Activated naive CD8-positive, alpha-beta T cell treated with anti-CD3 and anti-CD28 coated beads, Interleukin-2, amount 50 U/mL, for 24 hours (primary cell): ENCODE measurements around the gene SEMA6A.
A peak's percentile ranks its signal among the peaks of the same experiment; 100 is the strongest.

Experiments
- ATAC-seq: fragments of 150-1000 bp; cut with Tn5 transposase; one replicate; pipeline ENCODE4 v1.10.0; 2021
- DNase-seq: peaks from one replicate; pipeline ENCODE4 v3.0.0; 2021
- H3K27ac Mint-ChIP-seq: one replicate; pipeline ENCODE4 v1.8.0; 2021; ENCODE audit warnings: mild to moderate bottlenecking, mixed read lengths
- H3K27me3 Mint-ChIP-seq: one replicate; pipeline ENCODE4 v1.8.0; 2021; ENCODE audit warnings: mixed read lengths
- H3K36me3 Mint-ChIP-seq: one replicate; pipeline ENCODE4 v1.8.0; 2021; ENCODE audit warnings: low read depth, mixed read lengths
- H3K4me1 Mint-ChIP-seq: one replicate; pipeline ENCODE4 v1.8.0; 2021; ENCODE audit warnings: mixed read lengths
- H3K4me3 Mint-ChIP-seq: one replicate; pipeline ENCODE4 v1.8.0; 2021; ENCODE audit warnings: mild to moderate bottlenecking, moderate library complexity, mixed read lengths
- H3K9me3 Mint-ChIP-seq: one replicate; pipeline ENCODE4 v1.8.0; 2021; ENCODE audit warnings: mixed read lengths

The SEMA6A gene

GRCh38 chr5:116509483-116510244, 65.0 kb downstream of the SEMA6A start:
- Mint-ChIP-seq H3K9me3 (no peaks in the 10 kb centered on the region), H3K27ac (no peak overlapping the region), H3K4me3 (no peak overlapping the region), H3K4me1 (no peaks in the 10 kb centered on the region), H3K36me3 (peaks cover 2% of the 10 kb centered on the region), H3K27me3 (no peaks in the 10 kb centered on the region)
- DNase-seq (no peak), ATAC-seq (no peak)

GRCh38 chr5:116508835-116509234, 65.8 kb downstream of the SEMA6A start:
- no peak for ATAC-seq
- no peak for DNase-seq
- peaks cover 2% of the 10 kb centered on the region for H3K36me3 Mint-ChIP-seq
- no peaks in the 10 kb centered on the region for H3K4me1 Mint-ChIP-seq
- no peak overlapping the region for H3K27ac Mint-ChIP-seq
- H3K27me3 Mint-ChIP-seq, result no peaks in the 10 kb centered on the region
- H3K4me3 Mint-ChIP-seq, result no peak overlapping the region
- H3K9me3 Mint-ChIP-seq, result no peaks in the 10 kb centered on the region

GRCh38 chr5:116507941-116508655, 66.5 kb downstream of the SEMA6A start:
- DNase-seq, result no peak
- Mint-ChIP-seq H3K27me3 (no peaks in the 10 kb centered on the region), H3K4me1 (no peaks in the 10 kb centered on the region), H3K27ac (no peak overlapping the region), H3K9me3 (no peaks in the 10 kb centered on the region), H3K4me3 (no peak overlapping the region), H3K36me3 (peaks cover 2% of the 10 kb centered on the region)
- ATAC-seq, result no peak

GRCh38 chr5:116507051-116507537, 67.5 kb downstream of the SEMA6A start:
- ATAC-seq (no peak), DNase-seq (no peak)
- Mint-ChIP-seq H3K27ac (no peak overlapping the region), H3K4me3 (no peak overlapping the region), H3K27me3 (no peaks in the 10 kb centered on the region), H3K9me3 (no peaks in the 10 kb centered on the region), H3K36me3 (peaks cover 2% of the 10 kb centered on the region), H3K4me1 (no peaks in the 10 kb centered on the region)

DNA sequence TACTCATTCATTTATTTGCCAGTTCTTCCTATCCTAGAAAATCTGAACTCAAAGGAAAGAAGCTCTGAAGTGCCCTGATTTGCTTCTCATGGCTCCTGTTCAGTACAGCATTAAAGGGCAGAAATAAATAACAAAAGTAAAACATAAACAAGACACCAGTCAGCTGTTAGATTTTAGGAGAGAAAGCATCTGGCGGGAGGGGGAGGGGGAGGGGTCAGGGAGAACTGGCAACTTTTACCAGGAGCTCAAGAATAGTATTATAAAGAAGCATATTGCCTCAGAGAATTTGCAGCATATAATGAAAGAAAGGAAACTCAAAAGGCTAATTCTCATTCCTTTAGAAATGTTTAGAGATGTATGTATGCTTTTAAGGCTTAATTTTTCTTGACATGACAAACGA, 68.1 kb downstream of the SEMA6A start:
- Mint-ChIP-seq H3K27ac (no peak overlapping the region), H3K9me3 (no peaks in the 10 kb centered on the region), H3K27me3 (no peaks in the 10 kb centered on the region), H3K4me1 (no peaks in the 10 kb centered on the region), H3K36me3 (peaks cover 2% of the 10 kb centered on the region), H3K4me3 (no peak overlapping the region)
- DNase-seq (no peak), ATAC-seq (no peak)

DNA sequence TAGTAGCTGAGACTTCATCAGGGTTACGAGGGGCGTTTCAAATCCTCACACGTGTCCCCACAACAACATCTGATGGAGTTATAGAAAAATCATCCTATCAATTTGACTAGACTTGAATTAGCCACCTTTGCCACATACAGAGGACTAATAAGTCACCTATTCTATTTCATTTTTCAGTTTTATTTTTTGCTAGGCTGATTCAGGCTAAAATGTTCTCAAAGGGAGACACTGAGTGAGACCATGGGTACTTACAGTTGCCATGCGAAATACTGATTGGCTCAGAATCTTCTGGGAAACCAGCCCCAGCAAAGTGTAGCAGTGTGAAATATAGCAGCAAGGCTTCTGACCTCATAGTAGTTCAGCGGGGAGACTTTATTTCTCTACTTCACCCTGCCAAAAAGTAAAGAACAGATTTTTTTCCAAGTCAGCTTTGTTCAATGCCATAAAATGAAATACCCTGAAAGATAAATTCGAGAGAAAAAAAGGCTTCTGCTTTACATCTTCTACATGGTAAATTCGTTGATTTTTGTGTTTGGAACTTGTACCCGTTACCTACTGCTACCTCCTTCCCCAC, 69.9 kb downstream of the SEMA6A start:
- DNase-seq (no peak), ATAC-seq (no peak)
- Mint-ChIP-seq H3K4me1 (no peaks in the 10 kb centered on the region), H3K4me3 (no peak overlapping the region), H3K9me3 (no peaks in the 10 kb centered on the region), H3K36me3 (peaks cover 2% of the 10 kb centered on the region), H3K27ac (no peak overlapping the region), H3K27me3 (no peaks in the 10 kb centered on the region)

- Mint-ChIP-seq H3K27ac (no peak overlapping the region), H3K4me1 (no peaks in the 10 kb centered on the region), H3K9me3 (no peaks in the 10 kb centered on the region), H3K4me3 (no peak overlapping the region), H3K36me3 (peaks cover 2% of the 10 kb centered on the region), H3K27me3 (no peaks in the 10 kb centered on the region)
- ATAC-seq (no peak), DNase-seq (no peak)
Observed at GRCh38 chr5:116502616-116503015, 72.0 kb downstream of the SEMA6A start.

DNA sequence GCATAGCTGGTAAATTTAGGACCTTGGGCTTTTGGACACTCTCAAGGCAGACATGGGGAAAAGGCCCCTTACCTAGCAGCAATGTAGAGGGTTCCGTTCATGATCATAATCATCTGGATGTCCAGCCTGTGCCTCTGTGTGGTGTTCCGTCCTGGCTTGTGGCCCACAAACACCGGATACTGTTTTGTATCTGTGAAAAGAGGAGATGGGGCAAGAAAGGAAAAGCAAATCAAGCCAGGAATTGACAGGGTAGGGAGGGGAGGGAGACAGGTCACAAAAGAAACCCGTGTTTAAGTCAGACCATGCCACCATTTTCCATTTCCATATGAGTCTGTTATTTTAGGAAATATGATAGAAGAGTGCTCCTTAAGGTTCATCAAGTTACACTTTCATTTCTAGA, 72.5 kb downstream of the SEMA6A start:
- ATAC-seq, result no peak
- Mint-ChIP-seq H3K4me3 (no peak overlapping the region), H3K4me1 (no peaks in the 10 kb centered on the region), H3K27me3 (no peaks in the 10 kb centered on the region), H3K36me3 (peaks cover 2% of the 10 kb centered on the region), H3K27ac (no peak overlapping the region), H3K9me3 (no peaks in the 10 kb centered on the region)
- no peak for DNase-seq

DNA sequence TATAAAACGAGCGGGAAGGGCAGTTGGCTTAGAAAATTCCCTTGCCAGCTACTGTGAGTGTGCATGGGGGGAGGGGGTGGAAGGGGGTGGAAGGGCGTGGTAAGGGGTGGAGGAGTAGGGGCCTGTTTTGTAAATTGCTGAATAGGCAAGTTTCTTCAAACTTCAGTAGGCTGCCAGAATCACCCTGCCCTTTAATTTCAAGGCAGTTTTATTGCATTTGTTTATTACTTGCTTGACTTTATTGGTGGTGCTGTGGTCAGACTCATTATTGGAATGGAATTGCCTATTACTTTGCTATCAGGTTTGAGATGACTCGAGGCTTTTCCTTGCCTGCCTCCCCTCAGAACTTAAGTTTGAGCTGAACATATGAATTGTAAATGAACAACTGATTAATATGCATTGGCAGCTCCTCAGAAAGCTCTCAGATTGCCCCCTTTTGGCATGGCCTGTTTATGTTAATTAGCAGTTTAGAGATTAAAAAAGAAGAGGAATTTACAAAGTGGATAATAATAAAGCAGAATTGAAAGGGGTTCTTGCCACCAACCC, 76.0 kb downstream of the SEMA6A start:
- Mint-ChIP-seq H3K27me3 (no peaks in the 10 kb centered on the region), H3K27ac (no peak overlapping the region), H3K9me3 (no peaks in the 10 kb centered on the region), H3K4me3 (no peak overlapping the region), H3K4me1 (peaks cover 2% of the 10 kb centered on the region), H3K36me3 (peaks cover 2% of the 10 kb centered on the region)
- ATAC-seq, result no peak
- no peak for DNase-seq

DNA sequence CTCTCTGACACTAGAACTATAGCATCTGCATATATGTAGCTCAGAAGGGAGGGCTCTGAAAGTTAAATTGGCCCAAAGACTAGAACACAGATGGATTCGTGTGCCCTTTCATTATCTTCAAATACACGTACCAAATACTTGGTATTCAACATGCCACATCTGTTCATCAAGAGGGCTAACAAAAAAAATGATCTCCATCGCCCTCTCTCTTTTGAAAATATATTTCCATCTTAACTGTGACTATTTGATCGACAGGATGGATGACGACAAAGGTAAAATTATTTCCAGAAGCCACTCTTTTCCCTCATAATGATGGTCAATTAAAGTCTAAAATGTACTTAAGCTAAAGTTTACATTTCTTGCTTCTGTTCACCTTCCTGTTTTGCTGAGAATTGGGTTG, 77.0 kb downstream of the SEMA6A start:
- no peaks in the 10 kb centered on the region for H3K9me3 Mint-ChIP-seq

DNA sequence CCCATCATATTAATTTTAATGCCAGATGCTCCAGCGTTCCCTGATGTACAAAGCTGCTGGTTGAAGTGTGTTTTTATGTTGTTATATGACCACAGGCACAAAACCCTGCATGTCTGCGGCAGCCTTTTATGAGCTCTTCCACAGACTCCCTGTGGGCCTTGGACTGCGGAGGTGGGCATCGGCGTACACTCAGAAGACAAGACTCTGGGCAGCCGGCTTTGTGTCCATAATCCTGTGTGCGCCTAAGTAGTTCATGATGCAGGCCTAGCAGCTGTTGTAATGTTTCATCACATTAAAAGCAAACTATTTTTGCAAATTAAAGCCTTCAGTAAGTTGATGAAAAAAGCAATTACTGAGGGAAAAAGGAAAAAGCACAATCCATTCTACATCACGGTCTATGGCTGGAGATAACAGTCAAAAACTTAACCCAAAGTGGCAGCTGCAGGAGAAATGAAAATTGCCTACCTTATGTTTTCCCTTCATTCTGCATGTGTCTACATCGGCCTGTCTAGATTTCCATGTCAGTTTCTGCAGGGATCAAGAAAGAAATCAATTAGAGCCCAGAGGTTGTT, 78.8 kb downstream of the SEMA6A start:
- no peak overlapping the region for H3K4me3 Mint-ChIP-seq
- H3K4me1 Mint-ChIP-seq, result peaks cover 16% of the 10 kb centered on the region
- H3K27me3 Mint-ChIP-seq, result no peaks in the 10 kb centered on the region
- H3K36me3 Mint-ChIP-seq, result peaks cover 2% of the 10 kb centered on the region
- H3K27ac Mint-ChIP-seq, result no peak overlapping the region
- H3K9me3 Mint-ChIP-seq, result no peaks in the 10 kb centered on the region
- DNase-seq, result no peak
- no peak for ATAC-seq

More for the DNA sequence above, 77.0 kb downstream of the SEMA6A start:
- Mint-ChIP-seq H3K4me1 (peaks cover 2% of the 10 kb centered on the region), H3K36me3 (peaks cover 2% of the 10 kb centered on the region), H3K27ac (no peak overlapping the region), H3K4me3 (no peak overlapping the region), H3K27me3 (no peaks in the 10 kb centered on the region)
- DNase-seq (no peak), ATAC-seq (no peak)

DNA sequence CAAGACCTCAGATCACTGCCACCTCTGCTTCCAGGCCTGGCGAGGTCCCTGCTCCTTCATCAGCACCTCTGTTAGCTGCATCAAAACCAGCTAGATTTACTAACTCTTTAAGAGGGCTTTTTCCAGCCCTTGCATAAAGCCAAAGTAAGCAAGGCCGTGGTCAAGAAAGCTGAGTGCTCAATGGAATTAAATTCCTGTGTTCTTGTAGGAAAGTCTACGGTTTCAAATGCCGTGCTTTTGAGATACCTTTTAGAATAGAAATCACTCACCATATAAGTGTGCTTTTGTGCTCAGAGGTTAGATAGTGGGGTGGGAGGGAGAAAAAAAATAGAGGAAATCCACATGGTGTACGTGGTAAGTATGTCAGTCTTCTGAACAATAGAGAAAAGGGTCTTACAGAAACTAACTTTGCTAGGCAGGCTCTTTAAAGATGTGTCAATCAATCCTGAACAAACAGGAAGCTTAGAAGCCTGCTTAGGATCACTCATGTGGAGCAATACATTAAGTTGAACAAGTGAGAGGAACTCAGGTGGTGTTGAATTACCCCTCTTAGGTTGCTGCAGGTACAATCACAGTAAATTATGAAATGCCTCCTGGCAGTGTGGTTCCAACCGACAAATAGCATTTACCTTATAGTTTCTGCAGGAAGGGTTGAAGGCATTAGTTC, 79.7 kb downstream of the SEMA6A start:
- Mint-ChIP-seq H3K4me1 (peaks cover 17% of the 10 kb centered on the region), H3K36me3 (peaks cover 2% of the 10 kb centered on the region), H3K27ac (no peak overlapping the region), H3K9me3 (no peaks in the 10 kb centered on the region), H3K4me3 (no peak overlapping the region), H3K27me3 (no peaks in the 10 kb centered on the region)
- no peak for ATAC-seq
- DNase-seq, result no peak

- H3K27me3 Mint-ChIP-seq, result no peaks in the 10 kb centered on the region
- H3K4me1 Mint-ChIP-seq, result peaks cover 17% of the 10 kb centered on the region
- H3K27ac Mint-ChIP-seq, result no peak overlapping the region
- no peak overlapping the region for H3K4me3 Mint-ChIP-seq
- DNase-seq (no peak), ATAC-seq (no peak)
- no peaks in the 10 kb centered on the region for H3K9me3 Mint-ChIP-seq
- peaks cover 2% of the 10 kb centered on the region for H3K36me3 Mint-ChIP-seq
Observed at GRCh38 chr5:116492776-116493175, 81.8 kb downstream of the SEMA6A start.

GRCh38 chr5:116492016-116492623, 82.5 kb downstream of the SEMA6A start:
- DNase-seq, result peak; percentile 4
- Mint-ChIP-seq H3K4me3 (no peak overlapping the region), H3K36me3 (peaks cover 2% of the 10 kb centered on the region), H3K27me3 (no peaks in the 10 kb centered on the region), H3K4me1 (peaks cover 17% of the 10 kb centered on the region), H3K27ac (no peak overlapping the region), H3K9me3 (no peaks in the 10 kb centered on the region)
- peak; percentile 66 for ATAC-seq
